ENCODE measurements around the gene CORIN.

CORIN gene

GRCh38 chr4:47647544-47647943, 190.3 kb downstream of the CORIN start:
- no peak overlapping the region for H3K4me3 ChIP-seq
- DNase-seq (ENCODE audit: low spot score) = no peak
- H3K27ac ChIP-seq = no peak overlapping the region
- no peak for TF ChIP-seq CTCF (IDR thresholded peaks at IDR 0.05)

- H3K27ac ChIP-seq = no peak overlapping the region
Observed at GRCh38 chr4:47647029-47647428, 190.8 kb downstream of the CORIN start.

GRCh38 chr4:47646372-47646771, 191.5 kb downstream of the CORIN start:
- no peak overlapping the region for H3K27ac ChIP-seq
- no peak for DNase-seq (ENCODE audit: low spot score)
- TF ChIP-seq CTCF (IDR thresholded peaks at IDR 0.05) = no peak

More at GRCh38 chr4:47647029-47647428, 190.8 kb downstream of the CORIN start:
- TF ChIP-seq CTCF (IDR thresholded peaks at IDR 0.05) = no peak
- no peak overlapping the region for H3K4me3 ChIP-seq
- DNase-seq (ENCODE audit: low spot score) = no peak

GRCh38 chr4:47643845-47644244, 194.0 kb downstream of the CORIN start:
- TF ChIP-seq CTCF (IDR thresholded peaks at IDR 0.05) = no peak
- DNase-seq (ENCODE audit: low spot score) = no peak
- no peak overlapping the region for H3K27ac ChIP-seq
- H3K4me3 ChIP-seq = no peak overlapping the region

More at GRCh38 chr4:47646372-47646771, 191.5 kb downstream of the CORIN start:
- H3K4me3 ChIP-seq = no peak overlapping the region

GRCh38 chr4:47642985-47643760, 194.7 kb downstream of the CORIN start:
- no peak for TF ChIP-seq CTCF (IDR thresholded peaks at IDR 0.05)
- Histone ChIP-seq H3K27ac (no peak overlapping the region), H3K4me3 (no peak overlapping the region)
- DNase-seq (ENCODE audit: low spot score) = no peak

GRCh38 chr4:47642191-47642830, 195.6 kb downstream of the CORIN start:
- DNase-seq (ENCODE audit: low spot score) = no peak
- H3K27ac ChIP-seq = no peak overlapping the region
- TF ChIP-seq CTCF (IDR thresholded peaks at IDR 0.05) = no peak
- no peak overlapping the region for H3K4me3 ChIP-seq

GRCh38 chr4:47641755-47642154, 196.1 kb downstream of the CORIN start:
- TF ChIP-seq CTCF (IDR thresholded peaks at IDR 0.05) = no peak
- H3K4me3 ChIP-seq = no peak overlapping the region
- DNase-seq (ENCODE audit: low spot score) = no peak
- H3K27ac ChIP-seq = no peak overlapping the region
